ENCODE results near the gene GTF3C1.

DNA sequence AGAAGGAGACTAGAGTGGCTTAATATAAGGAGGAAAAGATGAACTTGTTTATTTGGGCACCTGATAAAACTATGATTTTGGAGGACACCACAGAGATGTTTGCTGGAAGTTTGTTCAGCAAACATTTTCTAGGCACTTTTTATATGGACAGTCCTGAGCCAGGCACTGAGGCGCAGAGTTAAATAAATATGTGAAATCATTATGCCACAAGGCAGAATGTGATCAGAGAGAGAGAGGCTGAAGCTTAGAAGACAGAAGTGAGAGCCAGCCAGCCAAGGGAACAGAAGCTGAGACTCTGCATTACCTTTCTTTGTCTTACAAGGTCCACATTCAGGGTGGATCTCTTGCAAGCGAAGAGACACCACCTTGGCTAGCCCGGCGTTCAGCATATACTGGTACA, 21.4 kb downstream of the GTF3C1 start:
- TF ChIP-seq CTCF (IDR thresholded peaks at IDR 0.05) (no peak), POLR2AphosphoS5 (IDR thresholded peaks at IDR 0.05) (no peak), POLR2A (IDR thresholded peaks at IDR 0.05) (no peak)
